ENCODE results near the gene ETS1.

- TF ChIP-seq, protein P1, sequence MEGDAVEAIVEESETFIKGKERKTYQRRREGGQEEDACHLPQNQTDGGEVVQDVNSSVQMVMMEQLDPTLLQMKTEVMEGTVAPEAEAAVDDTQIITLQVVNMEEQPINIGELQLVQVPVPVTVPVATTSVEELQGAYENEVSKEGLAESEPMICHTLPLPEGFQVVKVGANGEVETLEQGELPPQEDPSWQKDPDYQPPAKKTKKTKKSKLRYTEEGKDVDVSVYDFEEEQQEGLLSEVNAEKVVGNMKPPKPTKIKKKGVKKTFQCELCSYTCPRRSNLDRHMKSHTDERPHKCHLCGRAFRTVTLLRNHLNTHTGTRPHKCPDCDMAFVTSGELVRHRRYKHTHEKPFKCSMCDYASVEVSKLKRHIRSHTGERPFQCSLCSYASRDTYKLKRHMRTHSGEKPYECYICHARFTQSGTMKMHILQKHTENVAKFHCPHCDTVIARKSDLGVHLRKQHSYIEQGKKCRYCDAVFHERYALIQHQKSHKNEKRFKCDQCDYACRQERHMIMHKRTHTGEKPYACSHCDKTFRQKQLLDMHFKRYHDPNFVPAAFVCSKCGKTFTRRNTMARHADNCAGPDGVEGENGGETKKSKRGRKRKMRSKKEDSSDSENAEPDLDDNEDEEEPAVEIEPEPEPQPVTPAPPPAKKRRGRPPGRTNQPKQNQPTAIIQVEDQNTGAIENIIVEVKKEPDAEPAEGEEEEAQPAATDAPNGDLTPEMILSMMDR (IDR thresholded peaks at IDR 0.05 in 4 of 5, conservative IDR thresholded peaks at IDR 0.05 in 1 of 5): peak in 1 of 5 experiments; percentile 14
- TF ChIP-seq POLR2A (IDR thresholded peaks at IDR 0.05): no peak
Measured at GRCh38 chr11:128555606-128556005, 31.8 kb downstream of the ETS1 start.

All from gastrocnemius medialis (tissue), 4 donors.